ENCODE results near the gene EPB41L5. TPM values are rescaled to one million over a fixed set of nuclear protein-coding genes. Genes with fewer than 3 reads are reported as not detected.
A peak's percentile ranks its signal among the peaks of the same experiment; 100 is the strongest.

The EPB41L5 gene
- total and polyA plus RNA-seq, 9 donors = 10.3 to 22.7 (median 12.8) TPM

DNA sequence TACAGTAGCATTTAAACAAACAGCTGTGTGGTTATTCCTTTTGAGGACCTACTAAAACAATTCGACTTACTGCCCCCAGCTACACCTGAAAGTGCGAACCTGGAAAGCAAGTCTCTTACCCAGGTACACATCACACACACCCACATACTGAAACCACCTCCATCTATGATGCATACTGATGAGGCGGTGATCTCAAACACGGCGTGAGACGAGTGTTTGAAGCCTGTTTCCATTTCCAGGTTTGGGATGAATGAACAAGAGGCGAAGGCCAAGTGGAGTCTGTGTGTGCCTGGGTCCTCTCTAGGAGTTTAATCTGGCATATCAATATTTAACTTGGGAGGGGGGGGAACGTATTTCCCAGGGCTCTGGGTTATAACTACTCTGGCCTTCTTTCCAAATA is 208.7 kb downstream of the EPB41L5 start:
- 100% methylated on average over 2 of the region's 8 CpGs for WGBS (ENCODE audit: insufficient coverage)
- Histone ChIP-seq H3K27me3 (ENCODE audit: control insufficient read depth, insufficient read depth, low read length) (peaks cover 7% of the 10 kb centered on the region), H3K4me3 (ENCODE audit: low read length) (no peak overlapping the region), H3K27ac (ENCODE audit: low read length) (no peak overlapping the region), H3K9me3 (replicated peaks; ENCODE audit: control insufficient read depth, low read depth, low read length) (peaks cover 47% of the 10 kb centered on the region), H3K36me3 (ENCODE audit: control insufficient read depth, insufficient read depth, low read length) (peaks cover 29% of the 10 kb centered on the region), H3K4me1 (ENCODE audit: control insufficient read depth, insufficient read depth, low read length) (peaks cover 15% of the 10 kb centered on the region)
- no peak for DNase-seq

DNA sequence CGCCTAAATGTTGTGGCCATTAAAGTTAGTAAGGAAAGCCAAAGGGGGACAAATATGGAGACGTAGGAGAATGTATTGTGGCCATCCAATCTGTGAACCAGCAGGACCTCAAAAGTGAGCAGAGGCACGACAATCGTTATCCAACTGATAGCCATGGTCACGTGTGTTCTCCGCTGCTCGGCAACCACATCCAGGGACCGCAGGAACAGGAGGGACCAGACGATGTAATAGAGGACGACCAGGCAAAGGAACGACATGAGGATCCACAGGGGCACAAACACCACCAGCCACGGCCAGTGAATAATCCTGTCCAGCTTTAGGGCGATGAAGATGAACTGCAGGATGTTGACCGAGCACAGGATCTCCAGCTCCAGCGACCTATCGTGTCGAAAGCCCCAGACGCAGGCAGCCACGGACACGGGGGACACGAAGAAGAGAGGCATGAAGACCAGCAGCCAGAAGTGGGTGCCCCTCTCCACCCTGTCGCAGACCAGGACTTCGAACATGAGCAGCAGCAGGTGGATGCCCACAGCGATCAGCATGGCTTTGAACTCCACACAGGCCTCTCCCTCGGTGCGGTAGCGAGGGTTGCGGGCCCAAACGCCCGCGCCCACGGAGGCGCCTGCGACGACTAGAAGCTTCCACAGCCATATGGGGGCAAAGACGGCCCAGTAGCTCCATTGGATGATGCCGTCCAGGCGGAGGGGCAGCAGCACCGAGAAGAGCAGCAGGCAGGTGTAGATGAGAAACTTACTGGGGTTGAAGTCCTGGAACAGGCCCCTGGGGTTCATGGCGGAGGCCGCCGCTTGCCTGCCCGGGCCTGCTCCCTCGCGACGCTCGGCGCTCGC is 209.5 kb downstream of the EPB41L5 start:
- H3K4me1 ChIP-seq (ENCODE audit: control insufficient read depth, insufficient read depth, low read length) = peaks cover 15% of the 10 kb centered on the region
- peaks cover 41% of the 10 kb centered on the region for H3K9me3 ChIP-seq (replicated peaks; ENCODE audit: control insufficient read depth, low read depth, low read length)
- peaks cover 7% of the 10 kb centered on the region for H3K27me3 ChIP-seq (ENCODE audit: control insufficient read depth, insufficient read depth, low read length)
- peak overlapping the region; percentile 29 for H3K27ac ChIP-seq (ENCODE audit: low read length)
- DNase-seq = no peak
- WGBS (ENCODE audit: insufficient coverage) = 73% methylated on average over 49 of the region's 49 CpGs
- H3K36me3 ChIP-seq (ENCODE audit: control insufficient read depth, insufficient read depth, low read length) = peaks cover 29% of the 10 kb centered on the region
- H3K4me3 ChIP-seq (ENCODE audit: low read length) = peak overlapping the region; percentile 74

DNA sequence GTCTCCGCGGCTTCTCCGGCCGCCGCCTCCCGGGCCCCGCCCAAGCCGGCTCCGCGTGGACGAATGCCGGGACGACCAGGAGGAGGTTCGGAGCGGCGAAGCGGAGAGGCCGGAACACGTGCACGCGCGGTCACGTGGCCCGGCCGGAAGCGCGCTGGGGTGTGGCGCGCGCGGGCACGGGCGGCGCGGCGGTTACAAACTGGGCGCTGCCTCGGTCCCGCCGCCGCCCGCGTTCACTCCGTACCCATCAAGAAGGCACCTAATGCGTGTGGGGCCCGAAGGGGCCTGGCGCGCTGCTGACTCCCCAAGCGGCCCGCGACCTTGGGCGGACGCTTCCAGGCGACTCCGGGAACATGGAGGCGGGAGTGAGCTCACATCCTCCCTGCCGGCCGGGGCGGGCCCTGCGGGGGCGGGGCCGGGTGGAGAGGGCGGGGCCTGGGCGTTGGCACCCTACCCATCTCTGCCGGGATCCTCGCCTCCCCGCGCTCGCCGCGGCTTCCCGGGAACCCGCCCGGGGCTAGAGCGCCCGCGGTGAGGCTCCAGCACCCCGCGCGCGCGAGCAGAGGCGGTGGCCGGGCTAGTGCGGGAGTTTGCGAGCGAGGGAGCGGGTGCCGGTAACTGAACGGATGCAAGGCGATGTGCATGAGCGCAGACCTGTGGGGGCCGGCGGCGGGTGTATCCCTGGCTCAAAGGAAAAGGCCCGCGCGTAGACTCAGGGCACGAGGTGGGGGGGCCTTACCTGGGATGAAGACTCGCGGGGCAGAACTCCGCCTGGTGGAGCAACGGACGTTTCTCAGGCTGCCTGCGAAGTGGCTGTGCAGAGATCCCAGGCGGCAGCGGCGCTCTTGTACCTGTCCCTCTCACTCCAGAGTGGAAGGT is 210.4 kb downstream of the EPB41L5 start, which contains the start of gene TMEM185B:
Gene TMEM185B, minus strand, starts transcription at position 367 of the 879 bp plus-strand sequence. CDS start 424 bp downstream, outside the sequence.
- peak within 1 kb of the TSS; percentile 74 for H3K27ac ChIP-seq (ENCODE audit: low read length)

DNA sequence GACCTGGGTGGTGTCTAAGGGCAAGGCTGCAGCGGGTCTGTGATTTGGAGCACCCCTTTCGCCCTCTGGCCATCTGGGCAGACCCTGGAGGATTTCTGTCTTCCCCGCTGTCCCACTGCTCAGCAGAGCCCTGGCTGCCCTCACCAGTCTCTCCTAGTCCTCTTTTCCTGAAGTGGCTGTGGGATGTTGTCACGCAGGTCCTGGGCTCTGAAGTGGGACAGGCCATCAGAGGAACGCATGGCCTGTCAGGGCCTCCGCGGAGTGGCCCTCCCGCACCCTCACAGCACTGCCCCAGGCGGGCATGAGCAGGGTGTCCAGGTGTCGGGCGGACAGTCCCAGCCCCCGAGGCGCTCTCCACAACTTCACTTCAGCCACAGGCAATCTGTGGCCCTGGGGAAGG is 211.4 kb downstream of the EPB41L5 start:
- Histone ChIP-seq H3K4me1 (ENCODE audit: control insufficient read depth, insufficient read depth, low read length) (peaks cover 15% of the 10 kb centered on the region), H3K9me3 (replicated peaks; ENCODE audit: control insufficient read depth, low read depth, low read length) (peaks cover 24% of the 10 kb centered on the region), H3K27ac (ENCODE audit: low read length) (no peak overlapping the region), H3K27me3 (ENCODE audit: control insufficient read depth, insufficient read depth, low read length) (peaks cover 12% of the 10 kb centered on the region), H3K4me3 (ENCODE audit: low read length) (no peak overlapping the region), H3K36me3 (ENCODE audit: control insufficient read depth, insufficient read depth, low read length) (peaks cover 23% of the 10 kb centered on the region)
- no peak for DNase-seq
- WGBS (ENCODE audit: insufficient coverage) = 93% methylated on average over 13 of the region's 13 CpGs

More for the DNA sequence above, 210.4 kb downstream of the EPB41L5 start, which contains the start of gene TMEM185B:
- Histone ChIP-seq H3K4me3 (ENCODE audit: low read length) (peak within 1 kb of the TSS; percentile 74), H3K4me1 (ENCODE audit: control insufficient read depth, insufficient read depth, low read length) (peaks cover 15% of the 10 kb centered on the region), H3K36me3 (ENCODE audit: control insufficient read depth, insufficient read depth, low read length) (peaks cover 29% of the 10 kb centered on the region), H3K27me3 (ENCODE audit: control insufficient read depth, insufficient read depth, low read length) (peaks cover 12% of the 10 kb centered on the region), H3K9me3 (replicated peaks; ENCODE audit: control insufficient read depth, low read depth, low read length) (peaks cover 34% of the 10 kb centered on the region)
- under 1% methylated on average over 105 of the region's 108 CpGs for WGBS (ENCODE audit: insufficient coverage)
- peak; percentile 91 for DNase-seq

DNA sequence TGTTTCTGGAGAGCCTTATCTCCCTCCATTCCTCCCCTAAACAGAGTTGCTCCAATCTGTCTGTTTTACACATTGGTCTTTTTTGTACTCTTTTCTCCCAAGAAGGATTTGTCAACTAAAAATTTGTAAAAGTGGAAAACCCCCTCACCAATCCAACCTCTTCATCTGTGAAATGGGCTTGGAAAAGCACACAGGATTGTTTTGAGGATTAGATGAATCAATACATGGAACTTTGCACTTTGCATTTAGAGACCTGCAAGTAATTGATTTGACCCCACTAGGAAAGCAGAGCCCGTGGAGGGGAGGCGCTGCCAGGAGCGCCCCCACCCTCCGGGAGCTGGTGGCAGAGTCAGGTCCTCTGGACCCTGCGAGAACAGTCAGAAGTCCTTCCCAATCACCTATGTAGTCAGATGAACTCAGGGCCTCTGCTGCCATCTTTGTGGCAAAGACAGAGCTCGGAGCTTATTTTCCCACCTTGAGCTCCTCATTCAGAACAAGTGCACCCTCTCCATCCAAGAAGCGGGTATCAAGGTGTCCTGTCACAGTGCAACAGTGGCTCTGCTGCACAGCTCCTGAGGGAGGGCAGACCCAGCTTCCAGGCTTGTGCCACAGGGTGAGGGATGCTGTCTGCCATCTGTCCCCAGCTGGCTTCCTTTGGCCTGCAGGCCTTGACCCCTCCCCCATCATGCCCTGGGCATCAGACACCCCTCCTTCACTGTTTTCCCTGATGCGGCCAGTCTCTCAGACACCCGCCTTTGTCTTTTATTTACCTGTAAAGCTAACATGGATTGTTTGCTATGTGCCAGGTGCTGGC is 212.1 kb downstream of the EPB41L5 start:
- Histone ChIP-seq H3K27me3 (ENCODE audit: control insufficient read depth, insufficient read depth, low read length) (peaks cover 12% of the 10 kb centered on the region), H3K9me3 (replicated peaks; ENCODE audit: control insufficient read depth, low read depth, low read length) (peaks cover 17% of the 10 kb centered on the region), H3K4me3 (ENCODE audit: low read length) (no peak overlapping the region), H3K27ac (ENCODE audit: low read length) (no peak overlapping the region), H3K4me1 (ENCODE audit: control insufficient read depth, insufficient read depth, low read length) (peaks cover 15% of the 10 kb centered on the region), H3K36me3 (ENCODE audit: control insufficient read depth, insufficient read depth, low read length) (peaks cover 16% of the 10 kb centered on the region)
- no peak for DNase-seq
- 95% methylated on average over 7 of the region's 9 CpGs for WGBS (ENCODE audit: insufficient coverage)

DNA sequence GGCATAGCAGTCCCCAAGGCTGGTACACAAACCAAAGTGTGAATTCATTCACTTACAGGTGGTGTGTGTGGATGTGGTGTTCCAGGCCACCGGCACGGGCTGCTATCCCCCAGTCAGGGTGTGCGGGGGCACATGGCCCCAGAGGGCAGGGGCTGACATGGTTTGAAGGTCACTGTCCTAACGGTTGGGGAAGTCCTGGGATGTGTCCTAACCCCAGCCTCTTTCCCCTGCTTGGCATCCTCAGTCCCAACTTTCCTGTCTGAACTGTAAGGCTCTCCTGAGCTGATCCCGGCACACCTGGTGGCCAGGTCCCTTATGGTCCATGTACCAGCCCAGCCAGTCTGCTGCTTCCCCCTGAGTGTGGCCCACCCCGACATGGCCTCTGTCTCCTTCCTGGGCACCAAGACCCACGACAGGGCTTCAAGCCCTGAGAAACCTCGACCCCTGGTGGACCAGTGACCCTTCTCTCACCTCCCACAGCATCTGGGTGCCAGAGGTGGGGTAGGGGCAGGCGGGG is 212.7 kb downstream of the EPB41L5 start:
- peaks cover 10% of the 10 kb centered on the region for H3K36me3 ChIP-seq (ENCODE audit: control insufficient read depth, insufficient read depth, low read length)
- WGBS (ENCODE audit: insufficient coverage) = 90% methylated on average over 5 of the region's 9 CpGs
- H3K4me3 ChIP-seq (ENCODE audit: low read length) = no peak overlapping the region
- peaks cover 15% of the 10 kb centered on the region for H3K4me1 ChIP-seq (ENCODE audit: control insufficient read depth, insufficient read depth, low read length)
- no peak overlapping the region for H3K27ac ChIP-seq (ENCODE audit: low read length)
- H3K27me3 ChIP-seq (ENCODE audit: control insufficient read depth, insufficient read depth, low read length) = peaks cover 12% of the 10 kb centered on the region
- no peak for DNase-seq
- peaks cover 15% of the 10 kb centered on the region for H3K9me3 ChIP-seq (replicated peaks; ENCODE audit: control insufficient read depth, low read depth, low read length)

DNA sequence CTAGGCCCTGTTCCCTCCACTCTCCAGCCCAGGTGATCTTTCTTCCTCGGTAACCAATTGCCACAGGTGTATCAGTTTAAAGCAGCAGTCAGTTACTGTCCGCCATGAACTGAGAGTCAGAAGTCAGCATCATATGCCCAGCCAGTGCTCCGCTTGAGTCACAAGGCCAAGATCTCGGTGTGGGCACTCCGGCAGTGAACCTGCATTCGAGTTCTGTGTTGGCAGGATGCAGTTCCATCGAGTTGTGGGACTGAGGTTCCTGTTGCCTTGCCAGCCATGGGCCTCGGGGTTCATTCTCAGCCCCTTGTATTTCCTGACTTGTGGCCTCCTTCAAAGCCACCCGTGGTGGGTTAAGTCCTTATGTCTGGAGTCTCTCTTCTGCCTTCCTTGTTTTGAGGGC is 213.4 kb downstream of the EPB41L5 start:
- DNase-seq = no peak
- H3K27ac ChIP-seq (ENCODE audit: low read length) = no peak overlapping the region
- peaks cover 15% of the 10 kb centered on the region for H3K9me3 ChIP-seq (replicated peaks; ENCODE audit: control insufficient read depth, low read depth, low read length)
- H3K4me3 ChIP-seq (ENCODE audit: low read length) = no peak overlapping the region
- H3K36me3 ChIP-seq (ENCODE audit: control insufficient read depth, insufficient read depth, low read length) = peaks cover 8% of the 10 kb centered on the region
- WGBS (ENCODE audit: insufficient coverage) = 82% methylated on average over 8 of the region's 9 CpGs
- H3K27me3 ChIP-seq (ENCODE audit: control insufficient read depth, insufficient read depth, low read length) = peaks cover 14% of the 10 kb centered on the region
- H3K4me1 ChIP-seq (ENCODE audit: control insufficient read depth, insufficient read depth, low read length) = peaks cover 15% of the 10 kb centered on the region

DNA sequence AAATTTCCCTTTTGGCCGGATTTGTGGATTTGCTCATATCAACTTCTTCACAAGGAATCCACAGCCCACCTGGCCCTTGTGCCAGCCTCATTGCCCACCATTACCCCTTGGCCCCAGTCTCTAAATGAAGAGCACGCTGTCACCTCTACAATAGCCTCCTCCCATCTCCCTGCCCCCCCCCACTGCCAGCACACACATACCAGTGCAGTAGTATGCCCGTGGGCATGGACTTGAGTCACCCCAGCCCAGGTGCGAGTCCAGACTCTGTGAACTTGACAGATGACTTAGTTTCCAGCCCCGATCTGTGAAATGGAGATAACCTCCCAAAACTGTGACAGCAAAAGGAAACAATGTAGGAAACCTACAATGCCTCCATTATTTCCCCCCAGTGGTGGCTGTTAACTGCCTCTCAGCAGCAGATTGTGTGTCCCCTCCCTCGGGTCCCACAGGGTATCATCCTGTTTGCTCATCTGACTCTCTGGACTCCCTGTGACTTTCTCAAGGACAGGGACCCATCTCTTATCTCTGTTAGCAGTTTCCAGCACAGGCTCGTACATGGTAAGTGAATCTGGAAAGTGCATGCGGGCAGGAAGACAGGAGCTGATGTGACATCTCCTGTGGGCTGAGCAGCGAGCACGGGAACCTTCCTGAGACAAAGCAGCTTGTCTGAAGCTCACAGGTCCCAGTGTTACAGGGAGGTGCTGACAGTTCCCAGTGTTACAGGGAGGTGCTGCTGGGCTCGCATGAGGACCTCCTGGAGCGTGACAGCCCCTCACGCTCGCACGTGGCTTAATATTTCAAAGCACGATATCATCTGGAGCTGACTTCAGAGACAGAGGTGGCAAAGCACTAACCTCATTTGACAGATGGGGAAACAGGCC is 214.5 kb downstream of the EPB41L5 start:
- peaks cover 5% of the 10 kb centered on the region for H3K9me3 ChIP-seq (replicated peaks; ENCODE audit: control insufficient read depth, low read depth, low read length)
- no peaks in the 10 kb centered on the region for H3K36me3 ChIP-seq (ENCODE audit: control insufficient read depth, insufficient read depth, low read length)
- no peak for DNase-seq
- 53% methylated on average over 15 of the region's 16 CpGs for WGBS (ENCODE audit: insufficient coverage)
- peaks cover 14% of the 10 kb centered on the region for H3K27me3 ChIP-seq (ENCODE audit: control insufficient read depth, insufficient read depth, low read length)
- H3K4me1 ChIP-seq (ENCODE audit: control insufficient read depth, insufficient read depth, low read length) = peaks cover 21% of the 10 kb centered on the region
- no peak overlapping the region for H3K27ac ChIP-seq (ENCODE audit: low read length)
- H3K4me3 ChIP-seq (ENCODE audit: low read length) = no peak overlapping the region

DNA sequence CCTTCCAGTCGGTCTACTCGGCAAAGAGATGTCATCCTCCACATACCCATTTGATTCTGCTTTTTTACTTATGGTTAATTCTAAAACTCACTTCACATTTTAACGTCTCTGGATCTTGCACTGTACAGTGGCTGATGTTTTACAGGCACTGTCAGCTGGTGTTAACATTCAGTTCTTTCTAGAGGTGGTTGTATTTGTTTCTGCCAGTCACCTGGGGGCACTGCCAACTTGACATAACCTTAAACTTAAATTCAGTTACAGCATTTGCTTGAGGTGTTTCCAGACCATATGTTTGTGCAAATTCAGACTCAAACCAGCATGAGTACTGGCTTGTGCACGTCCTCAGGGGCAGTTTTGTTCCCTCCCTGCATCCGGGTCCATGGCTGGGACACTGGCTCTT is 215.6 kb downstream of the EPB41L5 start:
- no peak overlapping the region for H3K27ac ChIP-seq (ENCODE audit: low read length)
- no peak for DNase-seq
- H3K4me3 ChIP-seq (ENCODE audit: low read length) = no peak overlapping the region
- H3K4me1 ChIP-seq (ENCODE audit: control insufficient read depth, insufficient read depth, low read length) = peaks cover 17% of the 10 kb centered on the region
- H3K9me3 ChIP-seq (replicated peaks; ENCODE audit: control insufficient read depth, low read depth, low read length) = no peaks in the 10 kb centered on the region
- WGBS (ENCODE audit: insufficient coverage) = 38% methylated on average over 2 of the region's 5 CpGs
- peaks cover 14% of the 10 kb centered on the region for H3K27me3 ChIP-seq (ENCODE audit: control insufficient read depth, insufficient read depth, low read length)
- no peaks in the 10 kb centered on the region for H3K36me3 ChIP-seq (ENCODE audit: control insufficient read depth, insufficient read depth, low read length)
